Sigmoid colon (tissue), 4 donors: ENCODE data around the gene RUNX1.

Experiments
- CTCF ChIP-seq, 4 experiments: fragments of 450-650 bp in 3 of 4; fragments of 200-600 bp in 1 of 4; IDR thresholded peaks; one replicate each; pipeline ENCODE4 v1.5.1; 2016 to 2019; ENCODE audit warnings: antibody characterized with exemption in 4 of 4, mild to moderate bottlenecking in 3 of 4, moderate library complexity in 2 of 4
- EP300 ChIP-seq, 4 donors: sonication (generic); formaldehyde crosslinking; IDR thresholded peaks; one replicate each; pipeline ENCODE4 v1.6.1; 2017; ENCODE audit warnings: antibody characterized with exemption in 4 of 4
- POLR2A ChIP-seq, 2 donors: fragments of 450-650 bp; IDR thresholded peaks; one replicate each; pipeline ENCODE4 v1.6.1; 2016; ENCODE audit warnings: antibody characterized with exemption in 2 of 2, mild to moderate bottlenecking in 2 of 2, moderate library complexity in 2 of 2
- POLR2AphosphoS5 ChIP-seq, 4 donors: sonication (generic); formaldehyde crosslinking; IDR thresholded peaks; one replicate each; pipeline ENCODE4 v1.6.1; 2017; ENCODE audit warnings: antibody characterized with exemption in 4 of 4

- TF ChIP-seq CTCF (IDR thresholded peaks at IDR 0.05), result no peak
- no peak for TF ChIP-seq EP300 (IDR thresholded peaks at IDR 0.05)
- no peak for TF ChIP-seq POLR2AphosphoS5 (IDR thresholded peaks at IDR 0.05)
- TF ChIP-seq POLR2A (IDR thresholded peaks at IDR 0.05), result no peak
These were observed 100.1 kb downstream of the RUNX1 start for GRCh38 chr21:34949030-34949429.
